GM11168 (cell line): ENCODE data around the gene LAMTOR2.
"Not testable (repeated sequence)": the region's sequence is repeated elsewhere in the genome, so short reads cannot be mapped to it uniquely, and the experiment has no call there.

Source experiments
- in situ Hi-C: fragments of 300-500 bp; cut with MboI; formaldehyde crosslinking; loops from one replicate; pipeline ENCODE4 v1.12.0; 2022; ENCODE audit warnings: low sequenced_read_pairs; ENCODE audit not compliant: unreplicated experiment

LAMTOR2 gene

DNA sequence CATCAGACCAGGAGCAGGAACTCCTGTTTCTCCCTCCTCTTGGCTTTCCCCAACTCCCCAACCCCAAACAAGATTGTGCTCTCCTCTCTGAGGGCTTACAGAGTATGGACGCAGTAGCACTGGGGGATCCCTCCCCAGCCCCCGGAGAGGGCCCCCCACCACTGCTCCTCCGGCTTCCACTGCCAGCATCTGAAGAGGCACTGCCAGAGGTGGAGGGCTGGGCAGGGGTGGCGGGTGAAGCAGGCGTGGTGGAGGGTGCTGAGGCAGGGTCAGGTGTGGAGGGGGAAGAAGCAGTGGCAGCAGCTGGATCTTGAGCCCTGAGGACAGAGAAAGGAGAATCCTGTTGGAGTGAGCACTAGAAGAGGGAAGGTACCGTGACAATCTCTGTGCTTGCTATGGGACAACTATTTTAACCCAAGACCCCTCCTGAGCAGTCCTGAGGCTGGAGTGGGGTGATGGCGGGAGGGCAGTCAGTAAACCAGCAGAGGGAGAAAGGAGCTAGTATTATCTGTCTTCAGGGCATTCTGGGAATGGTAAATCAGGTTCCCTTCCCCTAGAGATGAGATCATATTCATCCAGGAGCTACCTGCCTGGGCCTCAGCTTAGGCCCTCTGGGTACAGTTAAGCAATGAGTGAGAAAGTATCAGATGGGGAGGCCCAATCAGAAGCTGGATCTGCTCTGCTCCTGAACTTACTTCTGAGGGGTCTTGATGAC lies 3.4 kb upstream of the LAMTOR2 start:
- in situ Hi-C loops, result no loop called here

DNA sequence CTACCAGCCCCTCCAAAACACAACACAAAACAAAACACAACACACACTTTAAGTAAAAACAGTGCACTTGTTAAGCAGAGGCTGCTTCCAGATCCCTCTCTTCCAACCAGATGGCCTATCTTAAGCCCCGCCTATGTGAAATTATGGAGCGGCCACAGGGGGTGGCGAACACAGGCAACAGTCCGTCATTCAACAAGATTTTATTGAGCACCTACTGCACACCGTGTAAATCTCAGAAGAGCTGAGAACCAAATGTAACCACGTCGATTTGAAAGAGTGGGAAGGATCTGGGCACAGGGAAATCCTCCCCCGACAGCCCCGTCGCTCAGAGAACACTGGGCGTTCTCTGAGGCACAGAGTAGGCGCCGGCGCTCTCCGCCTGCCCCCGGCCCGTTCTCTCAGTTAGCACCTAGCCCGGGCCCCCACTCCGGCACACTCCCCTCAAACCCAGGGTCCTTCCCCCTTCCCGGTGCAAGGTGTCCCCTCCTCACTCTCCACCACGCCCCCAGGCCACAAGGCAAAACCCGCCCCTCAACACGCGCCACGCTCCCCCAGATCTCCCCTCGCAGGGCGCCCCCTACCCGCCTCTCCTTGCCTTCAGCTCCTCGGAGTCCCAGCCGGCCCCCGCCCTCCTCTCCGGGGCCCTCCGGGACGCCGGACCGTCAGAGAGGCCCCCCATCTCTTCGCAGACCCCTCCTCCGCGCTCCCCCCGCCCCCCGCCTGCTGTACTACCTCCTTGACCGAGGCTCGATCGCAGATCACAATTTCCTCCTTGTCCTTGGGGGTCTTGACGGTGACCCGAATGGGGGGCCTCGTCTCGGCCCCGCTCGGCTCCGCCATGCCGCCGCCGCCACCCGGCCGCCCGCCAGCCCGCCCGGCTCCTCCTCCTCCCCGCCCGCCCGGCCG lies 1.5 kb upstream of the LAMTOR2 start:
- in situ Hi-C loops, result no loop called here

DNA sequence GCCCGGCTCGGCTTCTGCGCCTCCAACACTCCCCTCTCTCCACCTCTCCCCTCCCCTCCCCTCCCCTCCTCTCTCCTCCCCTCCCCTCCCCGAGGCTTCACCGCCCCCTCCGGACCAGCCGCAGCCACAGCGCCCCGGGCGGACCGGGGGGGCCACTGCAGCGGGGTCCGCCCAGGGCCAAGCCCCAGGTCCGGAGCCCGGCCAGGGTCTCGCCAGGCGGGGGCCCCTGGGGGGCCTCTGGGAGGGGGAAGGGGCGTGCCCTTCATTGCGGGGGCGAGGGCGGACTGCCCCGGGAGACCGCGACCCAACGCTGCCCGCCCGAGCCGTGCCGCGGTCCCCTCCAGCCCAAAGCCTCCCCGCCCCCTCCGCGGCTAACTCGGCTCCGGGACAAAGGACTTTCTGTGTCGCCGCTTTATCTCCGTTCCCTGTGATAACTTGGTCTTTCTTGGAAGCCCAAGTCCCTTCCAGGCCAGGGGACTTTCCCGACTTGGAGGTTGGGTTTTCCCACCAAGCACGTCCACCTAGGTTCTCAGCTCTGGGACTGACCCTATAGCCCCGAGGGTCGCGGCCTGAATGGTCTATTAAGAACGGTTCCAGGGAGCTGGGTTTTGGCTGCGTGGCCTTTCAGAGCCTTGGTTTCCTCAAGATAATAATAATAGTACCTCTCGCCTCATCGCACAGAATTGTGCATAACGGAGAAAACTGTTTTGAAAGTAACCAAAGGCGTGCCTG lies 648 bp upstream of the LAMTOR2 start, which contains the start of gene UBQLN4:
Gene UBQLN4, minus strand, starts transcription at position 31 of the 732 bp plus-strand sequence. CDS start 97 bp downstream, outside the sequence.
- in situ Hi-C loops, result no loop called here

DNA sequence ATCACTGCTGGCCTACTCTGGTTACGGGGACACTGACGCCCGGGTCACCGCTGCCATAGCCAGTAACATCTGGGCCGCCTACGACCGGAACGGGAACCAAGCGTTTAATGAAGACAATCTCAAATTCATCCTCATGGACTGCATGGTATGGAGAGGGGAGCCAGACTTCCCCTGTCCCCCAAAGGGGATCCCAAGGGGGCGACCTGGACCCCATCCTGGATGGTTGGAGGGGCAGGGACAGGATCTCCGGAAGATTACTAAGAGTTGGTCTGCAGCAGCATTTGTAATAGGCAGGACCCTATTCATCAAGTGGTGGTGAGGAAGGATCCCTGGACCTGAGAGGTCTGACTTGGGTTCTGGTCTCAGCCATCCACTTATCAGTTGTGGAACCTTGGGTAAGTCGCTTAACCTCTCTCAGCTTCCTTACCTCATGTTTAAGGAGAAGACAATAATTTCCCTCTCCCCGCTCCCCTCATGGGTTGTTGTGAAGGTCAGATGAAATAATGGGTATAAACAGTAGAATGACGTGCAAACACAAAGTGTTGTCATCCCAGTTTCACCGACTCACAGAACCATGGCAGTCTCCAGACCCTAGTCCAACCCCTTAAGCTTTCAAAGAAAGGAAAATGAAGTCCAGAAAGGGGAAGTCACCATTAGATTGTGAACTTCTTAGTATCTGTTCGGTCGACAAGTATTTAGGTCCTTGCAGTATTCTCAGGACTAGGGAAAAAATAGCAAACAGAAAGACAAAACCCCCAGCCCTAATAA lies 883 bp downstream of the LAMTOR2 start:
- in situ Hi-C loops, result no loop called here

DNA sequence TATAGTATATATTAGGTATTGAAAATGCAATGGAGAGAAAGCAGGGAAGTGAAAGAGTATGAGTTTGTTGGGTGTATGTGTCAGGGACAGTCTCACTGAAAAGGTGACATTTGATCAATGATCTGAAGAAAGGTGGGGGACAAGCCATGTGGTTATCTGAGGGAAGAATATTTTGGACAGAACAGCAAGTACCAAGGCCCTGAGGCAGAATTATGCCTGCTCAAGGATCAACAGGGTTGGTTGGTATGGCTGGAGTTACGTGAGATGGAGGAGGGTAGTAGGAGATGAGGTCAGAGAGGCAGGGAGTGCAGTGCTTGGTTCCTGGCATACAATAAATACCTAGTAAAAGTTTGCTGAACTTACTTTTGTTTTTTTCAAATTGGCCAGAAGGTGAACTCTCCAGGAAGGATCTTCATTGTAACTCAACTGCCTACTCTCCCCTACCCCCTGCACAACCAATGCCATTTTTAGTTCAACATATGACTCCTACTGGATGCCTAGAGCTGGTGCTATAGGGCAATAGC lies 1.8 kb downstream of the LAMTOR2 start:
- in situ Hi-C loops, result no loop called here

DNA sequence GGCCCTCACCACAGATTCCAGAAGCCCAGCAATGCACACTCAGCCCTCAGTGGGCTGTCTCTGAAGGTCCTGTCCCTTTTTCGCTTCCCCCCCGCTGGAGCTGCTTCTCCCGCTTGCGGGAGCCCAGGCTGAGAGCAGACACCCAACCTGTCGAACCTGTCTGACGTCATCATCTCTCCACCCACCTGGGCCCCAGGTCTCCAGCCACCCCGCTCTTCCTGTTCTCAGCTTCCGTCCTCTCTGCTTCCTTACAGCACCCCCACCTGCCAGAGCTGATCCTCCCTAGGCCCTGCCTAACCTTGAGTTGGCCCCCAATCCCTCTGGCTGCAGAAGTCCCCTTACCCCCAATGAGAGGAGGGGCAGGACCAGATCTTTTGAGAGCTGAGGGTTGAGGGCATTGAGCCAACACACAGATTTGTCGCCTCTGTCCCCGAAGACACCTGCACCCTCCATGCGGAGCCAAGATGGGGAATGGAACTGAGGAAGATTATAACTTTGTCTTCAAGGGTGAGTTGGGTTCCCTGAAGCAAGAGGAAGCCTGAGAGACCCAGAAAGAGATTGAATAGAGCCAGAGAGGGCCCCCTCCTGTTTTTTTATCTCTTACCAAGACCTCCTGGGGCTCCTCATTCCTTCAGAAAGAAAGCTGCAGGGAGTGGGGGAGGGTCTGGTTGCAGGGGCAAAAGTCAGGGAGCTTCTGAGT lies 6.5 kb downstream of the LAMTOR2 start, which contains the start of gene RAB25:
Gene RAB25, plus strand, starts transcription at position 224 of the 700 bp plus-strand sequence. Its CDS starts 241 bp downstream, at position 465.
- in situ Hi-C loops, result no loop called here

DNA sequence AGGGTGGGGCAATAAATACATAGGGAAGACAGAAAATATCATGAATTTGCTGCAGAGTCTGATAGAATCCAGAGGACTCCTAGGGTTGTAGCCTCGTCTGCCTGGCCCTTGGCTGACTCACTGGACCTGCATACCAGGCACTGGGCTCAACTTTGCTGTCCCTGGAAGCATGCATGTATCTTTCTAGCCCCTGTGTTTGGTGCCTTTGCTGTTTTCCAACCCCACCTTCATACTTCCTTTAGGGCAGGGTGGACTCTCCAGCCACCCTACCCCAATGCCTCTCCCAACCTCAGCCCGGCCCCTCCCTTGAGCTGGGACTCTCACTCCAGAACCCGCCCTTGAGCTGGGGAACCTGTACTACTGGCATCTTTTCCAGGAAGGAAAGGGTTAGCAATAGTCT lies 7.6 kb downstream of the LAMTOR2 start:
- in situ Hi-C loops, result no loop called here

DNA sequence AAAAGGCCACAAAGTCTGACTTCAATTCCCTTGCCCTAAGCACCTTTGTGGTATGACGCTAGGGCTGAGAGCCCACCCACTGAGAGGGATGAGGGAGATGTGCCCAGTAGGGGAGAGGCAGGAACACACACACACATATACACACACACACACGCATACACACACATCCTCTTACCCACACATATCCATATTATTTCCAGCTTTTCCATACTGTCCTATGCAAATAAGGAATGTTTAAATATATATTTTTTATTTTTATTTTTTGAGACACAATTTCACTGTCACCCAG lies 9.4 kb downstream of the LAMTOR2 start:
- in situ Hi-C loops, result no loop called here

DNA sequence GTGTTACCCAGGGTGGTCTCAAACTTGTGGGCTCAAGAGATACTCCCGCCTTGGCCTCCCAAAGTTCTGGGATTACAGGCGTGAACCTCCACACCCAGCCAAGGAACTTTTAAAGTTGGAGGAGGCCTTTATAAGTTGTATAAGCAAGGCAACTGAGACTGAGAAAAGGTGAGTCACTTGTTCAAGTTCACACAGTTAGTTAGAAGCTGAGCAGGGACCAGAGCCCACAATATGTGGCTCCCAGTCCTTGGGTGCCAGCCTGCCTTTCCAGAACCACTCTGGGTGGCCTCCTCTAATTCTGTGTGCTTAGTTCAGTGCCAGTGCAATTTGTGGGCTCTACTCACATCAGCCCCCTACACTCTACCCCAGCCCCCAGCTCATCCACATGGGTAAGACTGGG lies 10.0 kb downstream of the LAMTOR2 start:
- in situ Hi-C loops, result no loop called here

DNA sequence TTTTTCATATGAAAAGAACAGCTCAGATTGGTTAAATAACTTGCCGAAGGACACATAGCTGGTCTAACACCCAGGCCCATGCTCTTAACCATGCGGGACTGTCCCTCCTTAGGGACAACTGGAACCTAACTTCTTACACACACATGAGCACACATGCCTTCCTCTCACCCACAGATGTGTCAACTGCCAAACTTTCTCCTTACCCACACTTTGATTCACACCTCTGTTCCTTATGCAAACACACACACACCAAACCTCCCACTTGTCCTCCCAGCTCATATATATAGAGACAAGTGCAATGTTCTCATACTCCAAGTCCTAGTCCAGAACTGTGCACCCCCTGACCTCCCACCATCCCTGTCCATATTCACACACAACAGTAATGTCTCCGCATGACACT lies 10.6 kb downstream of the LAMTOR2 start:
- in situ Hi-C loops, result no loop called here

DNA sequence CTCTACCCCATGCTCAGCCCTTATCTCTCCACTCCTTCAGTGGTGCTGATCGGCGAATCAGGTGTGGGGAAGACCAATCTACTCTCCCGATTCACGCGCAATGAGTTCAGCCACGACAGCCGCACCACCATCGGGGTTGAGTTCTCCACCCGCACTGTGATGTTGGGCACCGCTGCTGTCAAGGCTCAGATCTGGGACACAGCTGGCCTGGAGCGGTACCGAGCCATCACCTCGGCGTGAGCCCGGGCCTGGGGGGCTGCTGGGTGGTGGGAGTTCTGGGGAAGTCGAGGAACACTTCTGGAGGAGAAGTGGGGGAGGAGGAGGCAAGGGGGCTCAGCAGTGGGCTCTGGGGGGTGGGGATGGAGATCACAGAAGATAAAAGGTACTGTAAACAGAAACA lies 11.3 kb downstream of the LAMTOR2 start:
- in situ Hi-C loops, result no loop called here

DNA sequence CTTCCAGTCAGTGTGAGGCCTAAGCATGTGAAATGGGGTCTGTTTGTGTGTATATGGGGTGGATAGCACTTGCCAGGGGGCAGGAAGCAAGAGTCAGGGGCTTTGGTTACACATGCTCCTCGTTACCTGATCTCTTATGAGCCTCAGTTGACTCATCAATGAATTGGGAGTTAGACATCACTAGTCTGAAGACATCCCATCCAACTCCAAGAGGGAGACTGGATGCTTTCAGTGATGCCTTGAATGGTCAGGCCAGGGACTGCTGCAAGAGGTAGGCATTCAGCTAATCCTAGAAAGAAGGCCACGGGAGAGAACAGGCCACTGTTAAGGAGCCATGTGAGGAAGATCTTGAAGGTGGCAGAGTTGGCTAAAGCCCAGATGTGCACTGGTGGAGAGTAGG lies 12.7 kb downstream of the LAMTOR2 start:
- in situ Hi-C loops, result no loop called here

DNA sequence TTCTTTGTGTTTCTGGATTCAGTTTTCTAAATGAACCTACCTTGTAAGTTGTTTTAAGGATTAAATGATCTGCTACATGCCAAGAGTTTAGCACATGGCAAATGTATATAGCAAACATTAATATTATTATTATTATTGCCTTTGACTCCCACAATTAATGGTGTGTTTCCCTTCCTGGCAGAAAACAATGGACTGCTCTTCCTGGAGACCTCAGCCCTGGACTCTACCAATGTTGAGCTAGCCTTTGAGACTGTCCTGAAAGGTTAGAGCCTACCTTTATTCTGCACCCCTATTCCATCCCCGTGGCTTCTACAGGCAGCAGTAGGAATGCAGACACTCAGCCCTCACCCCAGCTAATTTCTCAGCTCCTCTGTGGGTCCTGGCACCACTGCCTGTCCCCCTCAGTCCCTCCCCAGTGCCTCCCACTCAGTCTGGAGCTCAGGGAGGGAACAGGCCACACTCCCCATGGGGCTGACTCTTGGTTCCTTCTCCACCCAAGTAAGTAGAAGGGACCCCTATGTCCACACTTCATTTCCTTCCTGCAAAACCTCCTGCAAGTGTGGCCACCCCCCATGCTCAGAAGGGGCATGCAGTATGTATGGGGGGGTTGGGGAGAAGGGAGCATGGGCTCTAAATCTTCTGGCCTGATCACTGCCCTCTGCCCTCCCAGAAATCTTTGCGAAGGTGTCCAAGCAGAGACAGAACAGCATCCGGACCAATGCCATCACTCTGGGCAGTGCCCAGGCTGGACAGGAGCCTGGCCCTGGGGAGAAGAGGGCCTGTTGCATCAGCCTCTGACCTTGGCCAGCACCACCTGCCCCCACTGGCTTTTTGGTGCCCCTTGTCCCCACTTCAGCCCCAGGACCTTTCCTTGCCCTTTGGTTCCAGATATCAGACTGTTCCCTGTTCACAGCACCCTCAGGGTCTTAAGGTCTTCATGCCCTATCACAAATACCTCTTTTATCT lies 15.2 kb downstream of the LAMTOR2 start:
- in situ Hi-C loops, result no loop called here

DNA sequence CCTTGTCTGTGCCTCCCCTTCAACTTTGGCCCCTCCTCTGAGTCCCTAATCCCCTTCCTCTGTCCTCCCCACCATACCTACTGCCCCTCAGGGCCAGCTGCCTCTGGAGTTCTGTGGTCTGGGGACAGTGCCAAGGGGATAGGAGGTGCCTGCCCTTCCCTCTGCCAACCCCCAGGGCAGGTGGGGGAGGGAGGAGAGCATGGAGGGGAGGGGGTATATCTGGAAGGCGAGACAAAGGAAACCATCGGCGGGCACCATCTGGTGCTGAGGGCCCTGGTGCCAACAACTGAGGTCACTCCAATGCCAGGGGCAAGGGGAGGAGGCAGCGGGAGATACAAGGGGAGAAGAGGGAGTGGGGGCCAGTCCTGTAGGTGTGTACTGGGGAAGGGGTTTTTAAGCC lies 16.0 kb downstream of the LAMTOR2 start:
- in situ Hi-C loops, result no loop called here

DNA sequence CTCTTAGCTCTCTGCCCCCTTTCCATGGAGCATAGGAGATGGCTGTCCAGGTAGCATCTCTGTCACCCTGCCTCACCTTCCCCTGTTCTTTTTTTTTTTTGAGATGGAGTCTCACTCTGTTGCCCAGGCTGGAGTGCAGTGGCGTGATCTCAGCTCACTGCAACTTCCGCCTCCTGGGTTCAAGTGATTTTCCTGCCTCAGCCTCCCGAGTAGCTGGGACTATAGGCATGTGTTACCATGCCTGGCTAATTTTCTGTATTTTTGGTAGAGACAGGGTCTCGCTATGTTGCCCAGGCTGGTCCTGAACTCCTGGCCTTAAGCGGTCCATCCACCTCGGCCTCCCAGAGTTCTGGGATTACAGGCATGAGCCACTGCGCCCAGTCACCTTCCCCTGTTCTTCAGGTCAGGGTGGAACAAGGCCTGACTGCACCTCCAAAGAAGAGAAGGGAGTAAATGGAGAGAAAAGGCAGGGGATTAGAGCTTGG lies 16.8 kb downstream of the LAMTOR2 start:
- in situ Hi-C loops, result not testable (repeated sequence)

DNA sequence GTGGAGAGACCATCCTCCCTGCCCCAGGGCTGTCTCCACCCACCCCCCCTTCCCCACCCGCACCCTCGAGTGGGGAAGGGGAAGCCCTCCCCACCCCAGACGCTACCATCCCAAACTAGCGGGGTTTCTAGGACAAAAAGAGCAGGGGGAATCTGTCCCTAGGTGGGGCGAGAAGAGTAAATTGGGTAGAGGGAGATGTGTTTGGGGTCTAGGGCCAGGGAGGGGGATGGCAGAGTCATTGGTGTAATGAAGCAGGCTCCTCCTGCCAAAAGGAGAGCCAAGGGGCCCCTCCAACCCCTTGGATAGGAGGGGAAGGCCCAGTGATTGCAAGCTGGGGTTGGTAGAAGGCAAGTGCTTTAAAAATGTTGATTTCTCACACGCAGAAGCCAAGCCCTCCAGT lies 17.7 kb downstream of the LAMTOR2 start:
- in situ Hi-C loops, result no loop called here

DNA sequence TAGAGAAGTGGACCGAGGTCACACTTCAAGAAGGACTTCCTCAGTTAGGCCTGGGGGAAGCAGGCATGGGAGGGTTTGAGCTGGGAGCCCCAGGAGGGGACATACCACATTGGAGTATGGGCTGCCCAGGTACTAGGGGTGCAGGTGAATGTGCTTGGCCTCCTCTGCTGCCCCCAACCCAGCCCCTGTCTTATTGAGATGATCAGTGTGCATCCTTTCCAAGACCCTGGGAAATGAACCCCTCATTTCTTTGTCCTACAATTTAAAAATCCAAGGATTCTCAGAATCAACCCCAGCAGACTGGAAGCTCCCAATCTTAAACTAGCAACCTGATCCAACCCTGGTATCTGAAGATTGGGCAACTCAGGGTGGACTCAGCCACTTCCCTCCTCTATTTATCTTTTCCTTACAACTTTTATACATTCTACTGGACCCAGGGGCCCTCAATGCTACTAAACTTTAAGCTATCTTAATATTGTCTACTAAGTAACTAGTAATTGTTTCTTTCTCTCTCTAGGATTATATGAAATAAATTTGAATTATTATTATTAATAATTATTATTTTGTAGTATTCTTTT lies 18.6 kb downstream of the LAMTOR2 start:
- in situ Hi-C loops, result no loop called here

DNA sequence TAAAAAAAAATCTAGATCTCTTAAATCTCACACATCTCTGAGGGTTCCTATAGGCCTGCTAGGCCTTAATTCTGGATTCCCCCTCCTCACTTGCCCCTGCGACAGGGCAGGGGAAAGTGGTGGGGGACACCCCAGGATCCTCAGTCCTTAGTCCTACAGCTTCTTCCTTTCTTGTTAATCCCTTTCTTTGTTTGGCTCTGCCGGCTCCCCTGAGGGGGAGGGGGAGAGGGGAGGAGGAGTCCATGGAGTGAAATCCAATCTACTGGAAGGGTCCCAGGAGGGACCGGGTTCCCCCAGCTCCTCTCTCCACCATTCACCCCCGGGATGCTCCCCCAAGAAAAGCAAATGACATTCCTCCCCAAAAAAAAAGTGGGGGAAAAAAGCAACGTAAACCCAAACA lies 19.2 kb downstream of the LAMTOR2 start:
- in situ Hi-C loops, result no loop called here
